H1 (cell line): ENCODE data around the gene SNX21. TPM values are rescaled to one million over a fixed set of nuclear protein-coding genes. Genes with fewer than 3 reads are reported as not detected.

Experiments used
- CTCF ChIA-PET: fragments of 300-600 bp; sonication (Branson Sonifier 250); formaldehyde crosslinking; loops from one replicate; lab custom pipeline; 2021; ENCODE audit not compliant: partially characterized antibody; lab: Charles Lee
- POLR2A ChIA-PET: fragments of 300-600 bp; sonication (Branson Sonifier 250); formaldehyde crosslinking; loops from one replicate; lab custom pipeline; 2021; ENCODE audit warnings: inconsistent platforms; ENCODE audit not compliant: partially characterized antibody; lab: Charles Lee
- DNase-seq, 2 experiments: peaks; one replicate each; pipeline versions ENCODE4 v3.0.0 to v3.0.0-alpha.2; 2010 to 2022; ENCODE audit warnings: low spot score in 2 of 2, low read depth in 1 of 2, mixed read lengths in 1 of 2
- FAIRE-seq: peaks from 2 replicates; lab custom pipeline; 2011; peaks lifted over from hg19 to GRCh38; lab: Jason Lieb, UNC
- H2AFZ ChIP-seq: 2 replicates; pipeline ENCODE4 v1.8.1; 2012; ENCODE audit warnings: low read length, inconsistent platforms
- H2AK5ac ChIP-seq: 2 replicates; pipeline ENCODE4 v1.6.1; 2013; ENCODE audit warnings: low read depth, low read length
- H2BK120ac ChIP-seq: replicated peaks from 2 replicates; pipeline ENCODE3; 2013; ENCODE audit warnings: low read depth, low read length, inconsistent platforms
- H2BK12ac ChIP-seq: 2 replicates; pipeline ENCODE4 v1.6.1; 2013; ENCODE audit warnings: low read depth, low read length
- H2BK15ac ChIP-seq: 2 replicates; pipeline ENCODE4 v1.6.1; 2013; ENCODE audit warnings: low read length
- H2BK20ac ChIP-seq: 2 replicates; pipeline ENCODE4 v1.6.1; 2013; ENCODE audit warnings: low read length
- H2BK5ac ChIP-seq: 2 replicates; pipeline ENCODE4 v1.6.1; 2013; ENCODE audit warnings: low read depth, low read length
- H3K14ac ChIP-seq: 2 replicates; pipeline ENCODE4 v1.6.1; 2013; ENCODE audit warnings: inconsistent platforms; ENCODE audit not compliant: insufficient read length
- H3K18ac ChIP-seq: 2 replicates; pipeline ENCODE4 v1.6.1; 2013; ENCODE audit warnings: low read length; ENCODE audit errors: extremely low read depth
- H3K23ac ChIP-seq: 2 replicates; pipeline ENCODE4 v1.6.1; 2013; ENCODE audit warnings: inconsistent platforms; ENCODE audit not compliant: insufficient read length
- H3K23me2 ChIP-seq: 2 replicates; pipeline ENCODE4 v1.6.1; 2013; ENCODE audit warnings: low read depth, low read length
- H3K27ac ChIP-seq: 2 replicates; pipeline ENCODE4 v1.6.1; 2011; ENCODE audit warnings: low read depth, low read length, inconsistent platforms
- H3K27me3 ChIP-seq, 4 experiments: replicated peaks in 1 of 4; 1 replicate in 1 of 4; 2 replicates in 3 of 4; pipeline versions ENCODE4 v1.6.1 to v1.8.1; 2011 to 2013; ENCODE audit warnings: low read length in 3 of 4, mild to moderate bottlenecking in 3 of 4, inconsistent platforms in 2 of 4, mixed read lengths in 2 of 4, moderate library complexity in 1 of 4; ENCODE audit not compliant: control insufficient read depth in 3 of 4, insufficient read depth in 3 of 4; ENCODE audit errors: extremely low read depth in 1 of 4
- H3K36me3 ChIP-seq, 4 experiments: 2 replicates each; pipeline versions ENCODE4 v1.6.1 to v1.8.1; 2011 to 2013; ENCODE audit warnings: mild to moderate bottlenecking in 4 of 4, low read length in 3 of 4, moderate library complexity in 2 of 4, control low read depth in 1 of 4, inconsistent platforms in 1 of 4; ENCODE audit not compliant: insufficient read depth in 4 of 4, control insufficient read depth in 2 of 4
- H3K4ac ChIP-seq: replicated peaks from 2 replicates; pipeline ENCODE3; 2013; ENCODE audit warnings: low read length, low read depth, mixed read lengths, inconsistent platforms; ENCODE audit not compliant: insufficient read length
- H3K4me1 ChIP-seq, 4 experiments: replicated peaks in 1 of 4; 1 replicate in 1 of 4; 2 replicates in 3 of 4; pipeline versions ENCODE4 v1.6.1 to v1.8.1; 2011 to 2013; ENCODE audit warnings: low read length in 3 of 4, inconsistent platforms in 2 of 4, mixed read lengths in 1 of 4; ENCODE audit not compliant: insufficient read depth in 4 of 4, control insufficient read depth in 3 of 4
- H3K4me2 ChIP-seq, 2 experiments: 2 replicates each; pipeline versions ENCODE4 v1.6.1 to v1.8.1; 2011 to 2013; ENCODE audit warnings: low read depth in 2 of 2, low read length in 2 of 2, control low read depth in 1 of 2, inconsistent platforms in 1 of 2, mild to moderate bottlenecking in 1 of 2; ENCODE audit not compliant: insufficient read depth in 1 of 2
- H3K4me3 ChIP-seq, 4 experiments: fragments of 200-600, 300-600 bp in 1 of 4; sonication (generic), shearing (Covaris generic), sonication (Bioruptor Twin) in 1 of 4; 2 replicates each; pipeline versions ENCODE4 v1.5.1 to v1.8.1; 2011 to 2016; ENCODE audit warnings: low read length in 4 of 4, low read depth in 3 of 4, control low read depth in 2 of 4, inconsistent platforms in 2 of 4, mild to moderate bottlenecking in 2 of 4, mixed read lengths in 1 of 4, moderate library complexity in 1 of 4; ENCODE audit not compliant: insufficient read depth in 2 of 4; ENCODE audit errors: extremely low read depth in 1 of 4
- H3K56ac ChIP-seq: replicated peaks from 2 replicates; pipeline ENCODE3; 2013; ENCODE audit warnings: low read depth, mild to moderate bottlenecking, mixed read lengths, low read length, inconsistent platforms; ENCODE audit not compliant: insufficient read length
- H3K79me1 ChIP-seq: 2 replicates; pipeline ENCODE4 v1.6.1; 2013; ENCODE audit warnings: low read depth, low read length, control low read depth
- H3K79me2 ChIP-seq, 2 experiments: 2 replicates each; pipeline versions ENCODE4 v1.6.1 to v1.8.1; 2012 to 2013; ENCODE audit warnings: low read length in 2 of 2, mild to moderate bottlenecking in 2 of 2, inconsistent platforms in 1 of 2; ENCODE audit not compliant: insufficient read depth in 2 of 2, control insufficient read depth in 1 of 2
- H3K9ac ChIP-seq, 4 experiments: replicated peaks in 1 of 4; 1 replicate in 1 of 4; 2 replicates in 3 of 4; pipeline versions ENCODE4 v1.6.1 to v1.8.1; 2011 to 2013; ENCODE audit warnings: low read depth in 3 of 4, low read length in 3 of 4, control low read depth in 2 of 4, mild to moderate bottlenecking in 2 of 4, moderate library complexity in 2 of 4, inconsistent platforms in 1 of 4; ENCODE audit errors: extremely low read depth in 1 of 4
- H3K9me3 ChIP-seq, 2 experiments: 2 replicates each; pipeline versions ENCODE4 v1.6.1 to v1.8.1; 2012 to 2013; ENCODE audit warnings: mild to moderate bottlenecking in 2 of 2, moderate library complexity in 2 of 2, control low read depth in 1 of 2, inconsistent platforms in 1 of 2, low read depth in 1 of 2, low read length in 1 of 2, mixed read lengths in 1 of 2; ENCODE audit not compliant: insufficient read depth in 2 of 2
- H4K20me1 ChIP-seq, 2 experiments: replicated peaks in 1 of 2; 2 replicates each; pipeline versions ENCODE3 to v1.8.1; 2011 to 2013; ENCODE audit warnings: inconsistent platforms in 2 of 2, low read length in 2 of 2, mild to moderate bottlenecking in 1 of 2; ENCODE audit not compliant: insufficient read depth in 2 of 2, control insufficient read depth in 1 of 2
- H4K5ac ChIP-seq: 2 replicates; pipeline ENCODE4 v1.6.1; 2013; ENCODE audit warnings: low read length, low read depth, mixed read lengths, inconsistent platforms; ENCODE audit not compliant: insufficient read length
- H4K8ac ChIP-seq: 2 replicates; pipeline ENCODE4 v1.8.0; 2013; ENCODE audit warnings: mild to moderate bottlenecking, moderate library complexity, low read length, inconsistent platforms; ENCODE audit not compliant: insufficient read depth; ENCODE audit errors: extremely low read depth
- H4K91ac ChIP-seq: replicated peaks from 2 replicates; pipeline ENCODE3; 2013; ENCODE audit warnings: low read length, mixed read lengths, inconsistent platforms; ENCODE audit not compliant: insufficient read length
- CBX5 ChIP-seq: fragments of 300-800, 300-1000 bp; sonication (generic); IDR thresholded peaks from 2 replicates; pipeline ENCODE4 v1.7.1; 2016; ENCODE audit warnings: antibody characterized with exemption, low read length, low read depth
- HDAC2 ChIP-seq, 2 experiments: fragments of 300-600 bp in 1 of 2; sonication (generic) in 1 of 2; IDR thresholded peaks; 2 replicates each; pipeline ENCODE4 v1.6.1; 2011 to 2012; ENCODE audit warnings: low read depth in 2 of 2, low read length in 2 of 2, mild to moderate bottlenecking in 2 of 2, moderate library complexity in 2 of 2, borderline replicate concordance in 1 of 2, inconsistent platforms in 1 of 2
- KDM4A ChIP-seq: IDR thresholded peaks from one replicate; pipeline ENCODE4 v1.7.1; 2012; ENCODE audit warnings: low read depth, mild to moderate bottlenecking, moderate library complexity, low read length, inconsistent platforms; ENCODE audit not compliant: severe bottlenecking
- MAFK ChIP-seq: IDR thresholded peaks from 2 replicates; pipeline ENCODE4 v1.6.1; 2012; ENCODE audit warnings: low read depth, mild to moderate bottlenecking, improper control_type of control experiment, low read length
- NRF1 ChIP-seq: IDR thresholded peaks from 2 replicates; pipeline ENCODE4 v1.6.1; 2011; ENCODE audit warnings: mild to moderate bottlenecking, low read depth, low read length, improper control_type of control experiment
- POU5F1 ChIP-seq: IDR thresholded peaks from 2 replicates; pipeline ENCODE4 v1.6.1; 2011; ENCODE audit warnings: low read depth, mild to moderate bottlenecking, low read length, moderate library complexity
- RAD21 ChIP-seq, 2 experiments: IDR thresholded peaks in 1 of 2; conservative IDR thresholded peaks in 1 of 2; 2 replicates each; pipeline ENCODE4 v1.6.1; 2011; ENCODE audit warnings: low read depth in 2 of 2, low read length in 2 of 2, improper control_type of control experiment in 1 of 2, inconsistent platforms in 1 of 2, mild to moderate bottlenecking in 1 of 2, moderate library complexity in 1 of 2
- SIN3A ChIP-seq, 2 experiments: IDR thresholded peaks in 1 of 2; conservative IDR thresholded peaks in 1 of 2; 2 replicates each; pipeline ENCODE4 v1.6.1; 2011 to 2012; ENCODE audit warnings: low read length in 2 of 2, improper control_type of control experiment in 1 of 2, low read depth in 1 of 2, mild to moderate bottlenecking in 1 of 2
- SRF ChIP-seq: IDR thresholded peaks from 2 replicates; pipeline ENCODE4 v1.6.1; 2011; ENCODE audit warnings: mild to moderate bottlenecking, low read depth, low read length, moderate library complexity
- TAF7 ChIP-seq: optimal IDR thresholded peaks from 2 replicates; pipeline ENCODE3; 2011; ENCODE audit warnings: low read depth, mild to moderate bottlenecking, inconsistent platforms, low read length, moderate library complexity, borderline replicate concordance
- WGBS, 2 experiments: shearing (Covaris generic) in 1 of 2; methylation state at CpG; one replicate each; pipeline versions ENCODE4 v1.1.6 to v1.1.7; 2013 to 2015; ENCODE audit warnings: low lambda C conversion rate in 2 of 2, mixed read lengths in 2 of 2, inconsistent platforms in 1 of 2, low coverage in 1 of 2, missing lambda C conversion rate in 1 of 2; ENCODE audit not compliant: insufficient replicate concordance in 2 of 2, insufficient coverage in 1 of 2, insufficient read length in 1 of 2; ENCODE audit errors: extremely low coverage in 1 of 2, missing lambda C conversion rate in 1 of 2; 5-methylcytosine and 5-hydroxymethylcytosine counted together
- polyA plus RNA-seq, 7 experiments: library from polyadenylated mRNA; depleted of rRNA in 3 of 7; stranded (reverse) in 5 of 7; unstranded in 2 of 7; fragments of >200 nt in 5 of 7; fragments of 200-250 nt in 2 of 7; gene quantifications; 1 replicate in 5 of 7; 2 replicates in 1 of 7; 4 replicates in 1 of 7; pipeline versions ENCODE4 v1.2.1 to v1.2.3, GENCODE V29; 2011 to 2013; ENCODE audit warnings: missing spikeins in 2 of 7, mixed read lengths in 2 of 7
- total RNA-seq: library from RNA; stranded (reverse); fragmentation: NEBNext Ultra II Directional; extraction: Animal tissue kit (Norgen Biotek cat#: 25700); gene quantifications from 2 replicates; pipeline ENCODE4 v1.2.1, GENCODE V29; 2021

Gene SNX21
- total and polyA plus RNA-seq, 2 of the 8 experiments (the other 6 are each of a cell fraction or from before 2014, with no cell fraction given), result 15.8 to 16.8 TPM

- H3K56ac ChIP-seq, result no peak within 1 kb of the TSS
- H2AK5ac ChIP-seq, result no peak within 1 kb of the TSS
- FAIRE-seq (peak; percentile 85), DNase-seq (peak; percentile 98 to 99)
- ChIA-PET CTCF (interaction anchor here (0.8 to 2.8 kb wide), 9 partner anchors 9 to 89 kb away, joined by 3 to 14 read pairs (median 4); partner anchors contain the start of genes CTSA, NEURL2 and PLTP), POLR2A (interaction anchor here (0.6 to 5.7 kb wide), 25 partner anchors 10 to 332 kb away, joined by 3 to 55 read pairs (median 5); partner anchors contain the start of genes ACOT8, CTSA, NEURL2 and PCIF1)
- H4K8ac ChIP-seq, result peak within 1 kb of the TSS; percentile 94; the same call in 1 of the 2 replicates
- H3K79me2 ChIP-seq, result peaks cover 0 to 16% of the 10 kb centered on the region in 2 experiments; a peak in 1 of 4 replicates
- peak within 1 kb of the TSS; percentile 69 for H3K27ac ChIP-seq
- no peaks in the 10 kb centered on the region for H3K9me3 ChIP-seq
- no peak within 1 kb of the TSS for H3K14ac ChIP-seq
- H3K4me2 ChIP-seq, result peak within 1 kb of the TSS; percentile 73 to 88
- H3K9ac ChIP-seq, result peak within 1 kb of the TSS; percentile 67 to 94 (median 71)
- H3K79me1 ChIP-seq, result no peaks in the 10 kb centered on the region
- peaks cover 5% of the 10 kb centered on the region for H3K23me2 ChIP-seq
- no peak within 1 kb of the TSS for H3K23ac ChIP-seq
- H3K4me3 ChIP-seq, result peak within 1 kb of the TSS; percentile 80 to 99 (median 90)
- H3K27me3 ChIP-seq, result no peaks in the 10 kb centered on the region
- H3K36me3 ChIP-seq, result peaks cover 14 to 28% (median 20%) of the 10 kb centered on the region in 4 experiments
- no peak within 1 kb of the TSS for H4K91ac ChIP-seq
- H3K18ac ChIP-seq, result peak within 1 kb of the TSS; percentile 88
- no peak within 1 kb of the TSS for H2BK20ac ChIP-seq
- 0 out of 2 replicates have a peak within 1 kb of the TSS, but pooled peaks have one; percentile 28 for H2BK12ac ChIP-seq
- H2AFZ ChIP-seq, result peak within 1 kb of the TSS; percentile 22; the same call in 1 of the 2 replicates
- peak within 1 kb of the TSS; percentile 12 for H2BK120ac ChIP-seq
- H2BK5ac ChIP-seq, result peak within 1 kb of the TSS; percentile 90
- peak within 1 kb of the TSS; percentile 89; the same call in 1 of the 2 replicates for H2BK15ac ChIP-seq
- peaks cover 0 to 7% of the 10 kb centered on the region in 2 experiments for H4K20me1 ChIP-seq
- H4K5ac ChIP-seq, result no peak within 1 kb of the TSS
- peak within 1 kb of the TSS; percentile 40 for H3K4ac ChIP-seq
- WGBS, 2 experiments, result 5% methylated on average over 23 of the region's 23 CpGs; no CpG with 5 or more reads in 1 of the 2 experiments
- no peaks in the 10 kb centered on the region for H3K4me1 ChIP-seq
- TF ChIP-seq SRF (no peak), POU5F1 (no peak), TAF7 (no peak), MAFK (no peak), RAD21 (IDR thresholded peaks at IDR 0.05 in 1 of 2, conservative IDR thresholded peaks at IDR 0.05 in 1 of 2; ENCODE audit: low read depth in 2 of 2, low read length in 2 of 2) (no peak), CBX5 (no peak), SIN3A (conservative IDR thresholded peaks at IDR 0.05 in 1 of 2, IDR thresholded peaks at IDR 0.05 in 1 of 2; ENCODE audit: low read depth in 1 of 2, low read length in 2 of 2) (peak; percentile 83; a peak in 2 of 4 replicates), NRF1 (no peak), HDAC2 (IDR thresholded peaks at IDR 0.05; ENCODE audit: borderline replicate concordance in 1 of 2, low read depth in 2 of 2, low read length in 2 of 2) (peak in 1 of 2 experiments; percentile 69; a peak in 1 of 4 replicates), KDM4A (no peak)
These were observed 47.6 kb downstream of the SNX21 start, which contains the start of gene ZSWIM1 for GRCh38 chr20:45880988-45881788. Gene ZSWIM1 (plus strand): TSS chr20:45881227. CDS start chr20:45882593, 1,366 bp downstream.
